ENCODE results near the gene CEP170B.
"Not testable (repeated sequence)": the region's sequence is repeated elsewhere in the genome, so short reads cannot be mapped to it uniquely, and the experiment has no call there.

The CEP170B gene

GRCh38 chr14:104919152-104919992 lies 54.3 kb downstream of the CEP170B start:
- DNase-seq, result not testable (repeated sequence)

- DNase-seq, result no peak
Measured at GRCh38 chr14:104919993-104920315, 54.9 kb downstream of the CEP170B start.

- DNase-seq, result no peak
Measured at GRCh38 chr14:104923640-104924420, 58.8 kb downstream of the CEP170B start.

- DNase-seq, result no peak
Measured at GRCh38 chr14:104924421-104925213, 59.5 kb downstream of the CEP170B start, which contains the start of gene PLD4. Gene PLD4, plus strand, starts transcription at chr14:104924879. Its CDS starts 2,262 bp downstream, at chr14:104927141.

GRCh38 chr14:104925214-104925854 lies 60.3 kb downstream of the CEP170B start:
- DNase-seq, result no peak

- DNase-seq, result no peak
Measured at GRCh38 chr14:104925855-104926609, 61.0 kb downstream of the CEP170B start.

- no peak for DNase-seq
Measured at GRCh38 chr14:104926619-104927431, 61.8 kb downstream of the CEP170B start.

- DNase-seq, result no peak
Measured at GRCh38 chr14:104927432-104927816, 62.4 kb downstream of the CEP170B start.

- no peak for DNase-seq
Measured at GRCh38 chr14:104927901-104928300, 62.8 kb downstream of the CEP170B start.

GRCh38 chr14:104928391-104929133 lies 63.5 kb downstream of the CEP170B start:
- DNase-seq, result no peak

GRCh38 chr14:104929268-104930230 lies 64.5 kb downstream of the CEP170B start:
- no peak for DNase-seq

- no peak for DNase-seq
Measured at GRCh38 chr14:104930526-104931303, 65.6 kb downstream of the CEP170B start.

GRCh38 chr14:104931304-104931770 lies 66.3 kb downstream of the CEP170B start:
- DNase-seq, result no peak

GRCh38 chr14:104931771-104932675 lies 67.0 kb downstream of the CEP170B start:
- DNase-seq, result no peak

GRCh38 chr14:104932676-104933631 lies 67.9 kb downstream of the CEP170B start:
- peak; percentile 5 for DNase-seq

All from GOT3 (cell line).